NB4 (cell line): Measurements from ENCODE around the gene DGKA.

Experiments used
- POLR2A ChIP-seq: IDR thresholded peaks from 2 replicates; pipeline ENCODE4 v1.6.1; 2011; ENCODE audit warnings: mild to moderate bottlenecking; ENCODE audit not compliant: insufficient read length; ENCODE audit errors: extremely low read depth
- TF ChIP-seq, protein P1 (sequence below): IDR thresholded peaks from one replicate; pipeline ENCODE4 v1.5.1; 2012; ENCODE audit warnings: low read depth, low read length
- TF ChIP-seq, protein P2 (sequence below): IDR thresholded peaks from 2 replicates; pipeline ENCODE4 v1.6.1; 2011; ENCODE audit warnings: low read depth, low read length

- no peak for TF ChIP-seq POLR2A
- TF ChIP-seq, protein P1, sequence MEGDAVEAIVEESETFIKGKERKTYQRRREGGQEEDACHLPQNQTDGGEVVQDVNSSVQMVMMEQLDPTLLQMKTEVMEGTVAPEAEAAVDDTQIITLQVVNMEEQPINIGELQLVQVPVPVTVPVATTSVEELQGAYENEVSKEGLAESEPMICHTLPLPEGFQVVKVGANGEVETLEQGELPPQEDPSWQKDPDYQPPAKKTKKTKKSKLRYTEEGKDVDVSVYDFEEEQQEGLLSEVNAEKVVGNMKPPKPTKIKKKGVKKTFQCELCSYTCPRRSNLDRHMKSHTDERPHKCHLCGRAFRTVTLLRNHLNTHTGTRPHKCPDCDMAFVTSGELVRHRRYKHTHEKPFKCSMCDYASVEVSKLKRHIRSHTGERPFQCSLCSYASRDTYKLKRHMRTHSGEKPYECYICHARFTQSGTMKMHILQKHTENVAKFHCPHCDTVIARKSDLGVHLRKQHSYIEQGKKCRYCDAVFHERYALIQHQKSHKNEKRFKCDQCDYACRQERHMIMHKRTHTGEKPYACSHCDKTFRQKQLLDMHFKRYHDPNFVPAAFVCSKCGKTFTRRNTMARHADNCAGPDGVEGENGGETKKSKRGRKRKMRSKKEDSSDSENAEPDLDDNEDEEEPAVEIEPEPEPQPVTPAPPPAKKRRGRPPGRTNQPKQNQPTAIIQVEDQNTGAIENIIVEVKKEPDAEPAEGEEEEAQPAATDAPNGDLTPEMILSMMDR, result no peak
- TF ChIP-seq, protein P2, sequence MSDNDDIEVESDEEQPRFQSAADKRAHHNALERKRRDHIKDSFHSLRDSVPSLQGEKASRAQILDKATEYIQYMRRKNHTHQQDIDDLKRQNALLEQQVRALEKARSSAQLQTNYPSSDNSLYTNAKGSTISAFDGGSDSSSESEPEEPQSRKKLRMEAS, result no peak
These were observed 11.7 kb downstream of the DGKA start for GRCh38 chr12:55942577-55943136.
